ENCODE data around the gene CBX2. TPM values are rescaled to one million over a fixed set of nuclear protein-coding genes. Genes with fewer than 3 reads are reported as not detected.
A peak's percentile ranks its signal among the peaks of the same experiment; 100 is the strongest.

CBX2 gene
- total and polyA plus RNA-seq, 2 of the 4 experiments (the other 2 are of a cell fraction), result 2.0 to 3.2 TPM

DNA sequence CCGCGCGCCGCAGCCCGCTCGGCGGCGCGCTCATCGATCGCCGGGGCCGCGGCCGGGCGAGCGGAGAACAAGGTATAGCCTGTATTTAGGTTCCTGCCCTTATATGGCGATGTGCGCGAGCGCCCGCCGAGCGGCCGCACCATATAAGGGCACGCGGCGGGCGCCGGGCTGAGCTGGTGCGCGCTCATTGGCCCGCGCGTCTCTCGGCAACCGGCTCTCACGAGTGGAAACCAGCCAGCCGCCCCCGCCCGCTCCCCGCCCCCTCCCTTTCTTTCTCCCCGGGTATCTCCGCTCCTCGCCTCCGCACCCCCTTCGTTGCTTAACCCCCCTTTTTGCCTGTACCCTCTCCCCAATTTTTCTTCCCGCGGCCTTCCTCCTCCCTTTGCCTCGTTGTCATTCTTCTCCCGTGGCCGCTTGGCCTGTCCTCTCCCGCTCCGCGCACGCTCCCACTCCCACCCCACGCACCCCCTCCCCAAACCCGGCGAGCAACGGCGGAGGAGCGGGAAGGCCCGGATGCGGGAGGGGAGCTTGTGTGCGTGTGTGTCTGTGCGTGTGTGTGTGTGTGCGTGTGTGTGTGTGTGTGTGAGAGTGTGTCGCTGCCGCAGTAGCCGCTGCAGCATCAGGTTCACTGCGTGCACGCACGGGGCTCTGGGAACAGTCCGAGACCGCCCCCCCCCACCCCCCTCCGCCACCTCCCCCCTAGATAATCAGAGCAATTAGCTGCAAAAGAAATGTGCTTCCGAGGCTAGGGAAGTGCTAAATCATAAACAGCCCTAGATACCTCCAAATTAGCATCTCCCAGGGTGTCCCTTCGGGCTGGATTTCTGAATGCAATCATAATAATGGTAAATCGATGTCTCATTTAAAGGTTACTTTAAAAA, 32.4 kb downstream of the CBX2 start:
- Histone ChIP-seq H3K18ac (ENCODE audit: low read depth, low read length) (no peak overlapping the region), H2AK5ac (ENCODE audit: low read depth, low read length) (peak overlapping the region; percentile 76; the same call in 1 of the 2 replicates), H2BK15ac (ENCODE audit: low read depth, low read length) (no peak overlapping the region; the same call in 2 of the 3 replicates), H4K91ac (ENCODE audit: insufficient read depth, low read depth, low read length) (peak overlapping the region; percentile 49), H3K4me3 (ENCODE audit: insufficient read depth, low read depth, low read length) (peak overlapping the region; percentile 31; the same call in 1 of the 2 replicates), H3K23ac (ENCODE audit: low read depth, low read length) (no peak overlapping the region), H2BK5ac (ENCODE audit: low read depth, low read length, poor library complexity, severe bottlenecking) (no peak overlapping the region), H3K27me3 (ENCODE audit: control insufficient read depth, insufficient read depth, low read length) (peaks cover 90% of the 10 kb centered on the region), H3K27ac (ENCODE audit: insufficient read depth, low read length) (peak overlapping the region; percentile 11; the same call in 1 of the 2 replicates), H3K14ac (replicated peaks; ENCODE audit: low read depth, low read length) (no peak overlapping the region; the same call in 1 of the 2 replicates), H3K4ac (ENCODE audit: low read depth, low read length) (peak overlapping the region; percentile 56), H3K9me3 (ENCODE audit: control insufficient read depth, insufficient read depth, low read length) (no peaks in the 10 kb centered on the region; the same call in 1 of the 2 replicates), H4K8ac (ENCODE audit: low read depth in 2 of 2, low read length in 2 of 2) (no peak overlapping the region; a peak in 1 of 4 replicates), H3K4me2 (ENCODE audit: low read depth, low read length) (peak overlapping the region; percentile 94), H2BK20ac (ENCODE audit: low read depth, low read length) (no peak overlapping the region), H2AK9ac (replicated peaks; ENCODE audit: low read depth, low read length, poor library complexity) (peak overlapping the region; percentile 35), H3K9me1 (ENCODE audit: insufficient read depth, low read length) (no peaks in the 10 kb centered on the region), H3K36me3 (ENCODE audit: control insufficient read depth, insufficient read depth, low read length) (no peaks in the 10 kb centered on the region), H4K20me1 (ENCODE audit: insufficient read depth, low read length) (peaks cover 4% of the 10 kb centered on the region; the same call in 1 of the 2 replicates), H2BK120ac (ENCODE audit: low read depth, low read length) (peak overlapping the region; percentile 52; the same call in 1 of the 2 replicates), H4K5ac (ENCODE audit: low read depth, low read length) (no peak overlapping the region), H3K4me1 (ENCODE audit: control insufficient read depth, insufficient read depth, low read length) (peaks cover 12% of the 10 kb centered on the region), H3K79me1 (ENCODE audit: low read depth in 1 of 2, low read length in 2 of 2) (no peaks in the 10 kb centered on the region), H3K56ac (ENCODE audit: extremely low read depth, insufficient read depth, low read length) (no peak overlapping the region), H2AFZ (replicated peaks; ENCODE audit: low read length, poor library complexity) (peak overlapping the region; percentile 80), H3K9ac (ENCODE audit: low read depth, low read length) (peak overlapping the region; percentile 24; the same call in 1 of the 2 replicates)
- TF ChIP-seq, protein P1, sequence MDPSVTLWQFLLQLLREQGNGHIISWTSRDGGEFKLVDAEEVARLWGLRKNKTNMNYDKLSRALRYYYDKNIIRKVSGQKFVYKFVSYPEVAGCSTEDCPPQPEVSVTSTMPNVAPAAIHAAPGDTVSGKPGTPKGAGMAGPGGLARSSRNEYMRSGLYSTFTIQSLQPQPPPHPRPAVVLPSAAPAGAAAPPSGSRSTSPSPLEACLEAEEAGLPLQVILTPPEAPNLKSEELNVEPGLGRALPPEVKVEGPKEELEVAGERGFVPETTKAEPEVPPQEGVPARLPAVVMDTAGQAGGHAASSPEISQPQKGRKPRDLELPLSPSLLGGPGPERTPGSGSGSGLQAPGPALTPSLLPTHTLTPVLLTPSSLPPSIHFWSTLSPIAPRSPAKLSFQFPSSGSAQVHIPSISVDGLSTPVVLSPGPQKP (IDR thresholded peaks at IDR 0.05; ENCODE audit: borderline replicate concordance, low read depth, low read length), result 0 out of 2 replicates have a peak, but pooled peaks have one; percentile 48
- TF ChIP-seq RAD21 (IDR thresholded peaks at IDR 0.05; ENCODE audit: low read length), result no peak
- 0 out of 2 replicates have a peak, but pooled peaks have one; percentile 5 for TF ChIP-seq MAZ (IDR thresholded peaks at IDR 0.05; ENCODE audit: borderline replicate concordance, low read depth, low read length)
- intact Hi-C loops (cut with micrococcal nuclease), result no loop called here
- WGBS, 2 experiments (ENCODE audit: extremely low coverage in 2 of 2, insufficient read length in 1 of 2), result 3% methylated on average over 37 of the region's 79 CpGs; no CpG with 5 or more reads in 1 of the 2 experiments
- in situ Hi-C loops (cut with MboI; ENCODE audit: low sequenced_read_pairs), result no loop called here
- dilution Hi-C loops (cut with HindIII; ENCODE audit: low sequenced_read_pairs, unreplicated experiment), result no loop called here
- peak; percentile 76 for DNase-seq
- no TSS peak for BruUV-seq (replicated peaks)
- CTCF ChIA-PET, result interaction anchor here (1.3 kb wide), 1 partner anchor 16 kb away, joined by 3 read pairs; no protein-coding TSS in a partner anchor
- ATAC-seq (ENCODE audit: low read depth), result peak; percentile 92
- POLR2A ChIA-PET (ENCODE audit: unreplicated experiment), result interaction anchor here (0.6 kb wide), 1 partner anchor 14 kb away, joined by 3 read pairs; no protein-coding TSS in a partner anchor
